ENCODE results near the gene ZFR2.

Gene ZFR2

DNA sequence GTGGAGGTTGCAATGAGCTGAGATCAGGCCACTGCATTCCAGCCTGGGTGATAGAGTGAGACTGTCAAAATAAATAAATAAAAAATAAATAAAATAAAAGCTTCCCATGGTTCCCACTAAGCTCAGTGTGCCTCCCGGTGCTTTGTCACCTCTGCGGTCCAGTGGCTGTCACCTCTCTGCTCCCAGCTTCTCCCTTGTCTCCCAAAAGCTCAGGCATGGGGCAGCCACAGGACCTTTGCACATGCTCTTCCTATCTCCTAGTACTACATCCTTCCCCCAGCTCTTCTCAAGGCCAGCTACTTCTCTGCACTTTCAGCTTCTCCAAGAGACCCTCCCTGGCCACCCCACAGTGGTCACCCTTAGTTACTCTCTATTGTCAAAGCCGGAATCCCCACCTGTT is 75.0 kb downstream of the ZFR2 start:
- no peak overlapping the region for H3K27ac ChIP-seq
- TF ChIP-seq, protein P1, sequence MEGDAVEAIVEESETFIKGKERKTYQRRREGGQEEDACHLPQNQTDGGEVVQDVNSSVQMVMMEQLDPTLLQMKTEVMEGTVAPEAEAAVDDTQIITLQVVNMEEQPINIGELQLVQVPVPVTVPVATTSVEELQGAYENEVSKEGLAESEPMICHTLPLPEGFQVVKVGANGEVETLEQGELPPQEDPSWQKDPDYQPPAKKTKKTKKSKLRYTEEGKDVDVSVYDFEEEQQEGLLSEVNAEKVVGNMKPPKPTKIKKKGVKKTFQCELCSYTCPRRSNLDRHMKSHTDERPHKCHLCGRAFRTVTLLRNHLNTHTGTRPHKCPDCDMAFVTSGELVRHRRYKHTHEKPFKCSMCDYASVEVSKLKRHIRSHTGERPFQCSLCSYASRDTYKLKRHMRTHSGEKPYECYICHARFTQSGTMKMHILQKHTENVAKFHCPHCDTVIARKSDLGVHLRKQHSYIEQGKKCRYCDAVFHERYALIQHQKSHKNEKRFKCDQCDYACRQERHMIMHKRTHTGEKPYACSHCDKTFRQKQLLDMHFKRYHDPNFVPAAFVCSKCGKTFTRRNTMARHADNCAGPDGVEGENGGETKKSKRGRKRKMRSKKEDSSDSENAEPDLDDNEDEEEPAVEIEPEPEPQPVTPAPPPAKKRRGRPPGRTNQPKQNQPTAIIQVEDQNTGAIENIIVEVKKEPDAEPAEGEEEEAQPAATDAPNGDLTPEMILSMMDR (conservative IDR thresholded peaks at IDR 0.05): no peak

DNA sequence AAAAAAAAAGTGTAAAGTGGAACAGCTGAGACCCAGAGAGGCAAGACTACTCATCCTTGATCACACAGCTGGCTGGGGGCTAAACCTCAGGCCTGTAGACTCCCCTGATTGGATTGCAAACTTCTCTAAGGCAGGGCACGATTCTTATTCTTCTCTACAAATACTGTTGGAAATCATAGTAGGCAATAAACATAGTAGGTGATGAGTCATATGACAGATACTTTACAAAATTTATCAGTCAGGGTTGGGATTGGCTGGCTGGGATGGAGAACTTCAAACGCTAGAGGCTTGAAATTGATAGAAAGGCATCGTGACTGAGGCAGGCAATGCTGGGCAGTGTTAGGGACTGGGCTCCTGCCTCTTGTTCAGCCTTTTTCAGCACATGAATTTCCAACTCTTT is 76.7 kb downstream of the ZFR2 start:
- H3K27ac ChIP-seq: no peak overlapping the region
- TF ChIP-seq, protein P1 (conservative IDR thresholded peaks at IDR 0.05): no peak

DNA sequence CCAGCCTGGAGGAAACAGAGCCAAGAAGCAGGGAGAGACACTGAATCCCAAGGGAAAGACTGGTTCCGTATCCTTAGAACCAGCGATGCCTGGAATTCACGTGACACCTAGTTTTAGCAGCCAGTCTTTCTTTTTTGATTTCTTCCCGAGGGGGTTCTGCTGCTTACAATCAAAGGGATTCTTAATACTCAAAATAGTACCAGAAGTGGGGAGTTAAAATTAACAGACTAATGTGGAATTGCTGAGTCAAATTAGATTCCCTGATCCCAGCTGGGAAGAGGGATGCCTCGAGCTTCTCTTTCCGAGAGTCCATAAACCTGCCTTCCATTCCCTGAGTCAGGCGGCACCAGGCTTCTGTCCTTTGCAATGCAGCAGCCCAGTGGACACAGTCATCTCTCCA is 77.9 kb downstream of the ZFR2 start:
- no peak overlapping the region for H3K27ac ChIP-seq
- TF ChIP-seq, protein P1 (conservative IDR thresholded peaks at IDR 0.05): no peak

DNA sequence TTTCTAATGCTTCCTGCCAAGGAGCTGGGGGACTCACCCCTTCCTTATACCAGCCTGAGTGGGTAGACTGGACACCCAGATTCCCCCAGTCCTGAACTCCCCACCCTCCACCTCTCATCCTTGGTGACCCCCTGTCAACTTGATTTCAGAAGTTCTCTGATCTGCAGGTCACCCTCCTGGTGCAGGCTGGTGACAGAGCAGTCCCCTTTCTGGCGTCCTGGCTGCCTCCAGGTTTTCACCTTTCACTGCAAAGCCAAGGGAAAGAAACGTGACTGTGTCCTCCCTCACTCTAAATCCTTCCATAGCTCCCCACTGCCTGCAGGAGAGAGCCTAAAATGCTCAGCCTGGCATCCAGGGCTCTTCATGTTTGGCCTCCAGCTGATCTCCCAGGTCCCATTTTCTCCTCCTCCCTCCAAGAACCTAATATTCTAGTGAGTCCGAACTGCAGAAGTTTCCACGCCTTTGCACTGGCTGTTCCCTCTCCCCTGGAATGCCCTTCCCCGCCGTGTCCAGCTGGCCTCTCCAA is 78.6 kb downstream of the ZFR2 start:
- H3K27ac ChIP-seq: no peak overlapping the region

DNA sequence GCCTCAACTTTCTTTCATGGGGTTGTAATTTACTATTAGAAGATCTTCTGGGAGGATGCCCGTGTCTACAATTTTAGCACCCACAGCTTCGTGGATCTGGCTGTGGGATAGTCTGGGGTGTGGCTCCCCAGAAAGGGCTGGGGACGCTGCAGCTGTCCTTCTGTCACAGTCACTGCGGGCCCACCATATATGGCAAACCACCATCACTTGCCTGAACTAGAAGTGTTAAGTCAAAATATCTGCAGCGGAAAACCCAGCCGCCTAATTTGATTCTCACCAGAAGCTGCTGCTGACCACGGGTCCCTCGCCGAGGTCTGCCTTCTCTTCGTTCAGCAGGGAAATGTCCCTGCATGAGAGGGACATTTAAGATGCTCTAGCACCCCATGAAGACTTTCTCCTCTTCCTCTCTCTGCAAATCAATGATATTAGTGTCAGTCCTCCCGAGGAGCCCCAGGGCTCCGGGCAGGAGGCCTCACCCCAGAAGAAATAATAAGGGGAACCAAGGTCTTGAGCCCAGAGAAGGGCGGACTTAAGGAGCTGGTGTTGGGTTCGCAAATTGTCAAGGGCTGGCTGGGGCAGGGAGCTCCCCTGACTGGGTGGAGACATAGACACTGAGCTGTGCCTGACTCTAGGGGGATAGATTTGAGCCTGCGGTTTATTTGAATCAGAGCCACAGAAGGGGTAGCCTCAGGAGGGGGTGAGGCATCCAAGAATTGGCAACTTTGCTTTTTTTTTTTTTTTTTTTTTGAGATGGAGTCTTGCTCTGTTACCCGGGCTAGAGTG is 79.7 kb downstream of the ZFR2 start:
- TF ChIP-seq, protein P1 (conservative IDR thresholded peaks at IDR 0.05): no peak
- no peak overlapping the region for H3K27ac ChIP-seq

More for the DNA sequence above, 78.6 kb downstream of the ZFR2 start:
- TF ChIP-seq, protein P1 (conservative IDR thresholded peaks at IDR 0.05): no peak

DNA sequence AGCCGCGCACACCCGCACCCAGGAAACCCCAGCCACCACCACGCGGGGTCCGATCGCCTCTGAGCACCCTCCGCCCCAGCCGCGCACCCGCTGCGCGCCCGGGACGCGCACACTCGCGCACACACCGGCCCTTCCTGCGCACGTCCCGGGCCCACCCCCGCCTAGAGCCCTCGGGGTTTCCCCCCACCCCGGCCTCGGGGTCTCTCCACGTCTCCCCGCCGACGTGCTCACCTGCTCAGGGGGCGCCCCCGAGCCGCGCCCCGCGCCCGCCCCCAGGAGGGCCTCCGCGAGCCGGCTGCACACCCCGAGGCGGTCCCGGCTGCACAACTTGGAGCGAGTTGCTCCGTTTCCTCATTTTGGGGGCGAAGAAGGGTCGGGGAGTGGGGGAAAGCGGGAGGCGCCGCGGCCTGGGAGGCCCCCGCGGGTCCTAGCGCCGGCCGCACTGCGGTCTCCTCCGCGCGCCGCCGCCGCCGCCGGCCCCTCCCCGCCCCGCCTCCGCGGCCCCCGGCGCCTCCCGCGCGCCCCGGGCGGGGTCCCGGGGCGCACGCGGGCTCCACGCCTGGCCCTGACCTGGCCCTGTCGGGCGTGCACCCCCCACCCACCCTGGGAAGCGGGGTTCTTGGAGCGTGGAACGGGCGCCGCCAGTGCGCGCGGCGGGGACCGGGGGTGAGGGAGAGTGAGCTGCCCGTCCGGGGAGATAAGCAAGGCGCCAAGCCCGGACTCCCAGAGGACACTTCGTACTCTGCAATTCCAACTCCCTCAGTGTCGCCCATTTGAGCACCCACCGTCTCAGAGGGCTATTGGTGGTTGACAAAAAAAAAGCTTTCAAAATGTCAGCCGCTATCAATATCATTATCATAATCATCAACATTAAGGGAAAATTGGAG is 82.7 kb downstream of the ZFR2 start, which contains the start of gene MATK:
Gene MATK (minus strand): TSS at position 444 of the 887 bp plus-strand sequence. CDS start 1,246 bp downstream, outside the sequence.
- peak within 1 kb of the TSS; percentile 74 for H3K27ac ChIP-seq
- TF ChIP-seq, protein P1 (conservative IDR thresholded peaks at IDR 0.05): no peak

DNA sequence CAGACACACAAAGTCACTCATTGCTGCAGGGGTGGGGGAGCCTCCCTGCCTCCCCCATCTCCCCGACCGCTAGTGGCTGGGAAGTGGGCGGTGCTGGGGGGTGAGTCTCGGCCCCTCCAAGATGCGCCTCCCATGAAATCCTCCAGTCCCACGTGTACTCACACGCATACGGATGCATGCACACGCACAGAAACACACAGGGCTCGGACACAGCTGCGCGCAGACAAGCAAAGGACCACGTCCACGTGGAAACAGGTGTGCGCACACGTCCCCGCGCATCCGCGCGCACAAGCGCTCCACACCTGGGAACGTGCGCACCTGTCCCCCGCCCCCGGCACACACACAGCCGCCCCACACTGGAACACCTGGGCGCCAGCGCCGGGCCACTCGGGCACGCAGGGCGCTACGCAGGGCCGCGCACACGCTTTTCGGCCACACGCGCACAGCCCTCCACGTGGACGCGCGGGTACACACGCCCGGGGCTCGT is 83.3 kb downstream of the ZFR2 start:
- TF ChIP-seq, protein P1 (conservative IDR thresholded peaks at IDR 0.05): no peak
- peak overlapping the region; percentile 74 for H3K27ac ChIP-seq

Data from VCaP (cell line).